Activated naive CD4-positive, alpha-beta T cell treated with anti-CD3 and anti-CD28 coated beads, Interleukin-2, amount 50 U/mL, for 24 hours (primary cell): ENCODE results near the gene FBLN7.

Experiments used
- H3K27ac Mint-ChIP-seq: one replicate; pipeline ENCODE4 v1.8.0; 2021; ENCODE audit warnings: mild to moderate bottlenecking, mixed read lengths
- H3K27me3 Mint-ChIP-seq: one replicate; pipeline ENCODE4 v1.8.0; 2021; ENCODE audit warnings: mixed read lengths
- H3K36me3 Mint-ChIP-seq: one replicate; pipeline ENCODE4 v1.8.0; 2021; ENCODE audit warnings: mixed read lengths
- H3K4me1 Mint-ChIP-seq: one replicate; pipeline ENCODE4 v1.8.0; 2021; ENCODE audit warnings: mixed read lengths
- H3K4me3 Mint-ChIP-seq: one replicate; pipeline ENCODE4 v1.8.0; 2021; ENCODE audit warnings: mild to moderate bottlenecking, mixed read lengths
- H3K9me3 Mint-ChIP-seq: one replicate; pipeline ENCODE4 v1.8.0; 2021; ENCODE audit warnings: mixed read lengths

FBLN7 gene

GRCh38 chr2:112183327-112184025, 45.3 kb downstream of the FBLN7 start:
- Mint-ChIP-seq H3K36me3 (peaks cover 15% of the 10 kb centered on the region), H3K9me3 (no peaks in the 10 kb centered on the region), H3K27me3 (no peaks in the 10 kb centered on the region), H3K4me1 (peaks cover 85% of the 10 kb centered on the region), H3K27ac (peak overlapping the region; percentile 96), H3K4me3 (peak overlapping the region; percentile 91)

GRCh38 chr2:112184121-112184520, 45.9 kb downstream of the FBLN7 start:
- Mint-ChIP-seq H3K4me3 (peak overlapping the region; percentile 91), H3K36me3 (peaks cover 18% of the 10 kb centered on the region), H3K27me3 (no peaks in the 10 kb centered on the region), H3K9me3 (no peaks in the 10 kb centered on the region), H3K27ac (peak overlapping the region; percentile 96), H3K4me1 (peaks cover 85% of the 10 kb centered on the region)

- Mint-ChIP-seq H3K4me3 (peak overlapping the region; percentile 51), H3K4me1 (peaks cover 85% of the 10 kb centered on the region), H3K36me3 (peaks cover 18% of the 10 kb centered on the region), H3K27ac (peak overlapping the region; percentile 93), H3K27me3 (no peaks in the 10 kb centered on the region), H3K9me3 (no peaks in the 10 kb centered on the region)
Observed at GRCh38 chr2:112185131-112185530, 46.9 kb downstream of the FBLN7 start.

GRCh38 chr2:112187046-112187715, 49.0 kb downstream of the FBLN7 start:
- no peaks in the 10 kb centered on the region for H3K9me3 Mint-ChIP-seq
- peaks cover 91% of the 10 kb centered on the region for H3K4me1 Mint-ChIP-seq
- H3K27me3 Mint-ChIP-seq, result no peaks in the 10 kb centered on the region
- peak overlapping the region; percentile 71 for H3K4me3 Mint-ChIP-seq
- peaks cover 23% of the 10 kb centered on the region for H3K36me3 Mint-ChIP-seq
- H3K27ac Mint-ChIP-seq, result peak overlapping the region; percentile 97

GRCh38 chr2:112187805-112188596, 49.8 kb downstream of the FBLN7 start:
- H3K27ac Mint-ChIP-seq, result peak overlapping the region; percentile 97
- H3K4me1 Mint-ChIP-seq, result peaks cover 90% of the 10 kb centered on the region
- no peaks in the 10 kb centered on the region for H3K27me3 Mint-ChIP-seq
- peak overlapping the region; percentile 71 for H3K4me3 Mint-ChIP-seq
- H3K36me3 Mint-ChIP-seq, result peaks cover 23% of the 10 kb centered on the region
- no peaks in the 10 kb centered on the region for H3K9me3 Mint-ChIP-seq

- H3K4me1 Mint-ChIP-seq, result peaks cover 86% of the 10 kb centered on the region
- no peaks in the 10 kb centered on the region for H3K9me3 Mint-ChIP-seq
- H3K27me3 Mint-ChIP-seq, result no peaks in the 10 kb centered on the region
- peaks cover 23% of the 10 kb centered on the region for H3K36me3 Mint-ChIP-seq
- peak overlapping the region; percentile 71 for H3K4me3 Mint-ChIP-seq
- H3K27ac Mint-ChIP-seq, result peak overlapping the region; percentile 97
Observed at GRCh38 chr2:112189001-112189556, 50.9 kb downstream of the FBLN7 start.

- Mint-ChIP-seq H3K27ac (peak overlapping the region; percentile 9), H3K27me3 (no peaks in the 10 kb centered on the region), H3K36me3 (peaks cover 9% of the 10 kb centered on the region), H3K4me3 (no peak overlapping the region), H3K9me3 (no peaks in the 10 kb centered on the region), H3K4me1 (peaks cover 70% of the 10 kb centered on the region)
Observed at GRCh38 chr2:112194028-112194427, 55.8 kb downstream of the FBLN7 start.

- Mint-ChIP-seq H3K9me3 (no peaks in the 10 kb centered on the region), H3K27ac (peak overlapping the region; percentile 80), H3K4me1 (peaks cover 70% of the 10 kb centered on the region), H3K36me3 (peaks cover 11% of the 10 kb centered on the region), H3K4me3 (peak overlapping the region; percentile 13), H3K27me3 (no peaks in the 10 kb centered on the region)
Observed at GRCh38 chr2:112194482-112194881, 56.3 kb downstream of the FBLN7 start.

GRCh38 chr2:112195167-112195766, 57.1 kb downstream of the FBLN7 start:
- Mint-ChIP-seq H3K36me3 (peaks cover 17% of the 10 kb centered on the region), H3K4me3 (no peak overlapping the region), H3K4me1 (peaks cover 64% of the 10 kb centered on the region), H3K27ac (no peak overlapping the region), H3K27me3 (no peaks in the 10 kb centered on the region), H3K9me3 (no peaks in the 10 kb centered on the region)

GRCh38 chr2:112195950-112196349, 57.8 kb downstream of the FBLN7 start:
- H3K27ac Mint-ChIP-seq, result no peak overlapping the region
- H3K36me3 Mint-ChIP-seq, result peaks cover 19% of the 10 kb centered on the region
- H3K9me3 Mint-ChIP-seq, result no peaks in the 10 kb centered on the region
- H3K27me3 Mint-ChIP-seq, result no peaks in the 10 kb centered on the region
- H3K4me1 Mint-ChIP-seq, result peaks cover 58% of the 10 kb centered on the region
- H3K4me3 Mint-ChIP-seq, result peak overlapping the region; percentile 38

- Mint-ChIP-seq H3K36me3 (peaks cover 18% of the 10 kb centered on the region), H3K9me3 (no peaks in the 10 kb centered on the region), H3K27ac (no peak overlapping the region), H3K4me1 (peaks cover 44% of the 10 kb centered on the region), H3K27me3 (no peaks in the 10 kb centered on the region), H3K4me3 (no peak overlapping the region)
Observed at GRCh38 chr2:112197868-112198267, 59.7 kb downstream of the FBLN7 start.

GRCh38 chr2:112198780-112199179, 60.6 kb downstream of the FBLN7 start:
- Mint-ChIP-seq H3K4me3 (no peak overlapping the region), H3K9me3 (no peaks in the 10 kb centered on the region), H3K36me3 (peaks cover 23% of the 10 kb centered on the region), H3K27me3 (no peaks in the 10 kb centered on the region), H3K27ac (no peak overlapping the region), H3K4me1 (peaks cover 40% of the 10 kb centered on the region)

GRCh38 chr2:112199188-112199587, 61.0 kb downstream of the FBLN7 start:
- Mint-ChIP-seq H3K36me3 (peaks cover 24% of the 10 kb centered on the region), H3K4me1 (peaks cover 35% of the 10 kb centered on the region), H3K9me3 (peaks cover under 1% of the 10 kb centered on the region), H3K27me3 (no peaks in the 10 kb centered on the region), H3K27ac (no peak overlapping the region), H3K4me3 (no peak overlapping the region)

- Mint-ChIP-seq H3K27ac (no peak overlapping the region), H3K27me3 (no peaks in the 10 kb centered on the region), H3K4me1 (peaks cover 10% of the 10 kb centered on the region), H3K9me3 (peaks cover 4% of the 10 kb centered on the region), H3K4me3 (no peak overlapping the region), H3K36me3 (peaks cover 27% of the 10 kb centered on the region)
Observed at GRCh38 chr2:112201696-112202430, 63.7 kb downstream of the FBLN7 start.

GRCh38 chr2:112204411-112204810, 66.2 kb downstream of the FBLN7 start:
- Mint-ChIP-seq H3K27ac (no peak overlapping the region), H3K36me3 (peaks cover 33% of the 10 kb centered on the region), H3K4me1 (peaks cover 6% of the 10 kb centered on the region), H3K27me3 (no peaks in the 10 kb centered on the region), H3K9me3 (peaks cover 4% of the 10 kb centered on the region), H3K4me3 (no peak overlapping the region)
